Measurements from ENCODE around the gene CC2D2B. TPM values are rescaled to one million over a fixed set of nuclear protein-coding genes. Genes with fewer than 3 reads are reported as not detected.

The CC2D2B gene
- total and polyA plus RNA-seq, 12 donors = 0.14 to 1.8 (median 0.79) TPM

DNA sequence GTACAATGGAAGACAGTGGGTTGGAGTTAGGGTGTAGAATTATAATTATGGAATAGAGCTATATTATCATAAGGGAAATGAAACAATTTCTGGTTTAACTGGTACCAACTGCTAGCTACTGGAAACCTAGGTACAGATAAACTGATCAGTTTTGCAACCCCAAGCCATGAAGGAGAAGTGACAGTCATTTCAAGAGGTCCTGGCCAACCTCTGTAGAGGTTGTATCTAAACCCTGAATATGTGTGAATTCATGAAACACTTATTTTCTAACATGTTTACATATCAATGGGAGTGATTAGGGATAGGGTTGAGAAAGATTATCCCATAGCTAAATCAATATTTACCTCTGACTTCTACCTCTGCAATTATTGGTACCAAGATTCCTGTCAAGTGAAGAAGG lies 29.9 kb upstream of the CC2D2B start:
- Histone ChIP-seq H3K9me3 (peaks cover 0 to 5% (median 0%) of the 10 kb centered on the region in 11 donors), H3K36me3 (peaks cover 0 to 48% (median 4%) of the 10 kb centered on the region in 9 donors), H3K27me3 (no peaks in the 10 kb centered on the region), H3K4me1 (peaks cover 0 to 13% (median 0%) of the 10 kb centered on the region in 9 donors), H3K4me3 (no peak overlapping the region), H3K27ac (no peak overlapping the region)
- no peak for DNase-seq
- intact Hi-C loops (cut with DNase I) = no loop called here
- TF ChIP-seq CTCF (IDR thresholded peaks at IDR 0.05) = no peak
- ATAC-seq = no peak

DNA sequence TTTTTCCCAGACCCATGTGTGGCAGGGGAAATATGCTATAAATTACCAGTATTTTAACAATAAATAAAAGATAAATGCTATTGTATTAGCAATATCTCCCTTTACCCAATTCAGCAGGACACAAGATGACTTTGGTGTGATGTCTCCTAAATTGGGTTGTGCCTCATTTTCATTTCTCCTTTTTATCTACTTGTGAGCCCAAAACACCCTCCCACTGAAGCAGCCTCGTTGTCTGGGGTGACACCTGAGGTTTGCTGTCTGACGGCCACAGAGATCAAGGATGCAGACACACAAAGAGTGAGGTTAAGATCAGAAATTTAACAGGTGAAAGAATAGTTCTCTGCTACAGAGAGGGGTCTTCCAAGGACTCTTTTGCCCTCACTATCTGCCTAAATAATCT lies 27.1 kb upstream of the CC2D2B start:
- intact Hi-C loops (cut with DNase I) = no loop called here
- no peak overlapping the region for H3K27ac ChIP-seq
- DNase-seq = no peak
- 73 to 81% methylated on average over 2 of the region's 2 CpGs for WGBS, 2 donors
- no peak for ATAC-seq
- H3K9me3 ChIP-seq = peaks cover 0 to 5% (median 0%) of the 10 kb centered on the region in 11 donors
- no peak for TF ChIP-seq CTCF (IDR thresholded peaks at IDR 0.05)
- H3K27me3 ChIP-seq = no peaks in the 10 kb centered on the region
- H3K36me3 ChIP-seq = peaks cover 0 to 32% (median 4%) of the 10 kb centered on the region in 9 donors
- H3K4me3 ChIP-seq = no peak overlapping the region
- H3K4me1 ChIP-seq = peaks cover 0 to 13% (median 0%) of the 10 kb centered on the region in 9 donors

- intact Hi-C loops (cut with DNase I) = no loop called here
- DNase-seq (no peak), ATAC-seq (no peak)
- no peak overlapping the region for H3K27ac ChIP-seq
- H3K27me3 ChIP-seq = no peaks in the 10 kb centered on the region
- H3K9me3 ChIP-seq = peaks cover 0 to 5% (median 0%) of the 10 kb centered on the region in 11 donors
- no peak for TF ChIP-seq CTCF (IDR thresholded peaks at IDR 0.05)
- H3K36me3 ChIP-seq = peaks cover 0 to 29% (median 2%) of the 10 kb centered on the region in 9 donors
- no peak overlapping the region for H3K4me3 ChIP-seq
- H3K4me1 ChIP-seq = peaks cover 0 to 13% (median 0%) of the 10 kb centered on the region in 9 donors
Measured at GRCh38 chr10:95881316-95881715, 26.5 kb upstream of the CC2D2B start.

- Histone ChIP-seq H3K27ac (no peak overlapping the region), H3K4me3 (no peak overlapping the region), H3K9me3 (no peaks in the 10 kb centered on the region), H3K27me3 (no peaks in the 10 kb centered on the region), H3K36me3 (peaks cover 0 to 44% (median 6%) of the 10 kb centered on the region in 9 donors), H3K4me1 (no peaks in the 10 kb centered on the region)
- DNase-seq = no peak
- 85 to 92% methylated on average over 2 of the region's 2 CpGs for WGBS, 2 donors
- no peak for TF ChIP-seq CTCF (IDR thresholded peaks at IDR 0.05)
- intact Hi-C loops (cut with DNase I) = no loop called here
- no peak for ATAC-seq
Measured at GRCh38 chr10:95889830-95890229, 17.9 kb upstream of the CC2D2B start.
